H1 (cell line): ENCODE measurements around the gene COL6A1. TPM values are rescaled to one million over a fixed set of nuclear protein-coding genes. Genes with fewer than 3 reads are reported as not detected.

ENCODE experiments used
- CBX8 ChIP-seq: fragments of 300-800, 300-1000 bp; sonication (generic); IDR thresholded peaks from 2 replicates; pipeline ENCODE4 v1.7.1; 2016; ENCODE audit warnings: low read depth, low read length, borderline replicate concordance
- CHD2 ChIP-seq: IDR thresholded peaks from 2 replicates; pipeline ENCODE4 v1.6.1; 2012; ENCODE audit warnings: low read length, improper control_type of control experiment
- PHF8 ChIP-seq: fragments of 200-600 bp; sonication (generic); conservative IDR thresholded peaks from 2 replicates; pipeline ENCODE4 v1.7.1; 2012; ENCODE audit warnings: low read depth, mild to moderate bottlenecking, inconsistent platforms, low read length, moderate library complexity
- SIX5 ChIP-seq: IDR thresholded peaks from 2 replicates; pipeline ENCODE4 v1.6.1; 2011; ENCODE audit warnings: mild to moderate bottlenecking, low read depth, low read length
- polyA plus RNA-seq, 7 experiments: library from polyadenylated mRNA; depleted of rRNA in 3 of 7; stranded (reverse) in 5 of 7; unstranded in 2 of 7; fragments of >200 nt in 5 of 7; fragments of 200-250 nt in 2 of 7; gene quantifications; 1 replicate in 5 of 7; 2 replicates in 1 of 7; 4 replicates in 1 of 7; pipeline versions ENCODE4 v1.2.1 to v1.2.3, GENCODE V29; 2011 to 2013; ENCODE audit warnings: missing spikeins in 2 of 7, mixed read lengths in 2 of 7
- total RNA-seq: library from RNA; stranded (reverse); fragmentation: NEBNext Ultra II Directional; extraction: Animal tissue kit (Norgen Biotek cat#: 25700); gene quantifications from 2 replicates; pipeline ENCODE4 v1.2.1, GENCODE V29; 2021

Gene COL6A1
- total and polyA plus RNA-seq, 2 of the 8 experiments (the other 6 are each of a cell fraction or from before 2014, with no cell fraction given), result 100 to 115 TPM

- TF ChIP-seq PHF8, result no peak
- no peak for TF ChIP-seq CBX8
- TF ChIP-seq SIX5, result no peak
- no peak for TF ChIP-seq CHD2
These were observed 47.0 kb upstream of the COL6A1 start (continued) for GRCh38 chr21:45934554-45934953.
